AML-193 (cell line): ENCODE data around the gene LRRIQ1.
"Not testable (repeated sequence)": the region's sequence is repeated elsewhere in the genome, so short reads cannot be mapped to it uniquely, and the experiment has no call there.

Experiments used
- DNase-seq, 2 experiments: peaks; one replicate each; lab custom pipeline; 2025; lab: John Stamatoyannopoulos, UW

The LRRIQ1 gene, protein sequence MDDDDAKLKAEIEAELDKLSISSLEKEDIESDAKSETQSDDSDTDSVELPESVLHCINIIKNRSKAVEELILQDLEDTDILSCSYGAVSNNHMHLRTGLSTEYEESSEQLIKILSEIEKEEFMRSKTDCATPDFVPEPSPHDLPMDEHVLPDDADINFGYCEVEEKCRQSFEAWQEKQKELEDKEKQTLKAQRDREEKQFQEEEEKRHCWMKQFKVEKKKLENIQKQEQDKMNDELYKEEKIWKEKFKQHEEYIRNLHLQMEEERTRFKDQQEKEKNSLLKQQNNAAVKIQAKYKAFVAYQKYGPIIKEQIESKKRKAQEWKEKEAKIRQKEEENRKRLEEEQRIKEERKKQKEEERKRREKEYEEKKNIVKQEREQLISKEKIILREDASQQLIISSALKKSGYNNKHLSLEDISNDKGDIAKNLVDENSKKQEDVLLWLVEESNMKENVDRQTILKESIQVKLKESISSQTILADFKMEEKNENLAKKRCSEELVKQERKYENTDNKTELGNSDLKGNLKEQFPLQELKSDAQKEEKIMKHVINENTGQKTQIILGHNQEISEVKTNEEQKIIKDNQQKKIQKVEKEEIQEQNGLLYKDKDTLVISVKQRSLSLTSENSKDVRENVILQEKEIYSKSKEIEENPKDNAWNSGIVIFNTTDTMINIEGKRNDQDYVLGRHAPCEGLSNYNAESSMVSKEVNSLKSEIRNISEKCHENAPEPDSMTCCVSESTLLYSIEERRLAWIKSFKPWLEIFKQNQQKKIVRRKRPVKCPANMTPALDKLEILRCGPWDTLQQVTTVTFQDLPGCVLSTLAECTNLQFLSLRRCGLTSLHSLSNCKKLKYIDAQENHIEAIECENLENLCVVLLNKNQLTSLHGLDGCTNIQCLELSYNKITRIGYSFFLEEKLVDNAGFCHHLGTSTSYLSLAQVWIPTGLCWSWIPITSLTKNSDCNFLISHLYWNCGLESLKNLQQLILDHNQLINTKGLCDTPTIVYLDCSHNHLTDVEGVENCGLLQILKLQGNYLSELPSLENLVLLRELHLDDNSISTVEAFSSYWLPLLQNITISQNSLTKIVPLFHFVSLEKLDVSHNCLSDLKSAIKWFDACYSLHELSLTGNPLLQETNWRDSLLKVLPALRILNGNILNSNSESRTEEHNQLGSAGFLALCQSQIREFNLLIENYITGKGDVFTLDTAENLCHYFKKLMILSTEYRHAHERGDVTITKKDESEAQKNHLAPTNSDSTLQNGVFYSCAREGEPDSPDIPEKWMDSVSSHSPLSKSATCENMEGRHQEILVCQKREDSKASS (N-terminal part only)

DNA sequence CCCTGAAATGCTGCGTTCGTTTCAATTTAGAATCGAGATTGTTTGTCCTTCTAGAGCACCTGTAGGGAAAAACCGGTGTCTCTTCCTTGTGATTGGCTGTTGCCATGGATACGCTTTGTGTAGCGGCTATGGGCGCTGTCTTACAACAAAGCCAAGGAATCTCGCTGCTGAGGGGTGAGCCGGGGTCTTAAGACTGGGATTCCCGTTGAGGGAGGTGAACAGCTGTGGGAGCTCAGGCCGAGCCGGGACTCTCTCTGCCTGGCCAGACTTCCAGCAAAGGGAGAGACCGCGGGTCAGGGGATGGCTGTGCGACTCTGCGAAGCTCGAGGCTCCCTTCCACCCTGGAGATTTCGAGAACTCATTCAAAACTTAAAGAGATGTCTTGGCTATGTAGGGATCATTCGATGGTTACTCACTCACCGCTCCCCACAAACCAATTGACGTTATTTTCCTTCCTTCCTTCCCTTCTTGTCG lies at the start of gene LRRIQ1, which contains the start of gene TSPAN19:
Gene LRRIQ1, plus strand, starts transcription at position 118 of the 474 bp plus-strand sequence. CDS start 1,826 bp downstream, outside the sequence.
Gene TSPAN19, minus strand, starts transcription at position 44 of the 474 bp plus-strand sequence. CDS start 6,331 bp downstream, outside the sequence.
- DNase-seq, result no peak

DNA sequence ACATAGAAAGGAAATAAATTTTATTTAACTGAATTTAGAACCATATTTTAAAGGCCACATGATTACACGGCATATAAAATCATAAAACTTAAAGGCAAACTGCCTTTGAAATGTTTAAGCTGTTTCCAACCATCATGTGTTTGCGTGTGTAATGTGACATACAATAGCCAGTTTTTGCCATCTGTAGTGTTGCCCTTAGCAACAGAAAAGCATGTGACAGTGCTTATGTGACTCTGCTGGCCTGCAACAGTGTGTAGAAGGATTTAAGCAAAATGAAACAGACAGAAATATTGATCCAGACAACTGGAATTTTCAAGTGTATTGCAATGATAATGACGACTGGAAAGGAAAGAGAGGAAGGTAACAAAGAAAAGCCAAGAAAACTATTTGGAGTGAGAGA lies 49.6 kb upstream of the LRRIQ1 start:
- no peak for DNase-seq

DNA sequence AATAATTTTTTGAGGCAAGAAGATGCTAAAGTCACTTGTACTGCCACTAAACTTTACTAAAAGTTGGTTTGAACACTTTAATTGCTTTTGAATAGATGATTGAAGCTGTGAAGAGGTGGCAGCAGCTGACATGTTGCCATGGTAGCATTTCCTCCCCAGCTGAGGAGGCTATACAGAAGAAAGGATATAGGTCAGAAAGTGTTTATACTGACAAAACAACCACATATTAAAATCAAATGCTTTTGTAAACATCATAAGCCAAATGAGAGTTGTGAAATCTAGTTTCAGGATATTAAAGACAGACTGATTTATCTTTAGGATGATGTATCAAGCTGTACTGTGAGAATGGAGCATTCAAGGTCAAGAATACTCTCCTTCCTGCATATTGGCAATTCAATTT lies 41.7 kb upstream of the LRRIQ1 start:
- no peak for DNase-seq

DNA sequence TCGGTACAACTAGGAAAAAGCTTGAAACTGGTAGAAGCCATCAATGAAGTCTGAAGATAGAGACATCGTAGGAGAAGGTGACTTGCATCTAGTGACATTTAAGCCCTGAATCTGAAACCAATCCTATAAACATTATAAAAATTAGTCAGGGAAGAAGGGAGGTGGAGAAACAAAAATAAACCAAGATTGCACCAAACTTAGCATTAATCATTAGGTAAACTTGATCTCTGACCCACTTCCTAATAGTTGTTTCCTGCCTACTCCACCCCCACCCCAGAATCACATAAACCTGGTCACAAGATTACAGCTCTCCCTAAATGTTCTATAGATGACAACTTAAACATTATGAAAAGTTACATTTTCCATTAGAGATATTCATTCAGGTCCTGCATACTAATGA lies 40.5 kb upstream of the LRRIQ1 start:
- DNase-seq, result no peak

DNA sequence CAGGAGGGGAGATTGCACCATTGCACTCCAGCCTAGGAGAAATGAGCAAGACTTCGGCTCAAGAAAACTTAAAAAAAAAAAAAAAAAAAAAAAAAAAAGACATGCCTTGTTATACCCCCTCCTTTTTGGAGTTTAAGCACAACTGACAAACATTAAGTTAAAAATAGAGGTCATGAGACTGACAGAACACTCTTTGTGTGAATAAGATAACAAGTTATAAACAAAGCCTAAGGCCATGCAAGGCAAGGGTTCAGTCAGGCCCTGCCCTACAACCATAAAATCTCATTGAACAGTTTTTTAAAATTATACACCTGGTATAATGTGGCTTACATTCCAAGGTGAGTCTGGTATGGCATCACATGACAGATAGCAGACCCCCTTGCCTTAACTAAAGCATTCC lies 39.4 kb upstream of the LRRIQ1 start:
- no peak for DNase-seq

DNA sequence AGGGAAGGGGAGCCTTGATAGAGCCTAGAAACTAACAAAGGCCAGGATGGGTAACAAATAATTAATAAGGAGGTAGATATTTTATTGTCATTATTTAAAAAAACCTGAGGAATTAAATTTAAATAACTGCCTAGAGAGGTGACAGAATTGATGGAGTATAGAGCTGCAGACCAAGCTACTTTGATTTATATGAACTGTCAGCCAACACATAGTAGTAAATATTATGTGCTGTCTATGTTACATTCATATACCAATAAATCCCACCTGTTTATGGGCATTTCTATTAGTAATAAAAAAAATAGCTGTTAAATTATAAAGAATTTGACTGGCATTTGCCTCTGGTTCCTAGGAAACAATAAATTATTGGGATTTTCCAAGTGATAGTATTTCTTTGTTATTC lies 37.8 kb upstream of the LRRIQ1 start:
- no peak for DNase-seq

DNA sequence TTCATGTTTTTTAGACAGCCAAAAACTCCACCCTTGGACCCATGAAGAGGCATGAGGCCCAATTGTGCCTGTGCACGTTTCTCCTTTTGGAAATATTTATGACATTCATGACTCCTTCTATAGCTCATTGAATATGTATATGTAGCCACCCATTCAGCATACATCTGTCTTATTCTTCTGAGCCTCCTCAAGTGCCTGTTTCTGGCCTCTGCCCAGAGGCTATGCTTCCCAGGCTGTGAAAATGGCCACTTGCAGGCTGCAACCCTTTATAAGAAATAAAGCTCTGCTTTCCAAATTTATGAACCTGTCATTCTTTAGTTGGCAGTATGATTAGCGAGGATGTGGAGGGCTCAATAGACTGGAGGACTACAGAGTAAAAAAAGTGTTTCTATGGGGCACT lies 35.4 kb upstream of the LRRIQ1 start:
- DNase-seq, result no peak

DNA sequence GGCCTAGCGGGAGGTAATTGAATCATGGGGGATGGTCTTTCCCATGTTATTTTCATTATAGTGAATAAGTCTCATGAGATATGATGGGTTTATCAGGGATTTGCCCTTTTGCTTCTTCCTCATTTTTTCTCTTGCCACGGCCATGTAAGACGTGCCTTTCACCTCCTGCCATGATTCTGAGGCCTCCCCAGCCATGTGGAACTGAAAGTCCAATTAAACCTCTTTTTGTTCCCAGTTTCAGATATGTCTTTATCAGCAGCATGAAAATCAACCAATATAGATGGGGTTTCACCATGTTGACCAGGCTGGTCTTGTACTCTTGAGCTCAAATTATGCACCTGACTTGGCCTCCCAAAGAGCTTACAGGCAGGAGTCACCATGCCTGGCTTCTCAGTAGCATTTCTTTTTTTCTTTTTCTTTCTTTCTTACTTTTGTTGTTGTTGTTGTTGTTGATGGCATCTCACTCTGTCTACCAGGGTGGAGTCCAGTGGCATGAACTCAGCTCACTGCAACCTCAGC lies 33.3 kb upstream of the LRRIQ1 start:
- DNase-seq, result no peak

DNA sequence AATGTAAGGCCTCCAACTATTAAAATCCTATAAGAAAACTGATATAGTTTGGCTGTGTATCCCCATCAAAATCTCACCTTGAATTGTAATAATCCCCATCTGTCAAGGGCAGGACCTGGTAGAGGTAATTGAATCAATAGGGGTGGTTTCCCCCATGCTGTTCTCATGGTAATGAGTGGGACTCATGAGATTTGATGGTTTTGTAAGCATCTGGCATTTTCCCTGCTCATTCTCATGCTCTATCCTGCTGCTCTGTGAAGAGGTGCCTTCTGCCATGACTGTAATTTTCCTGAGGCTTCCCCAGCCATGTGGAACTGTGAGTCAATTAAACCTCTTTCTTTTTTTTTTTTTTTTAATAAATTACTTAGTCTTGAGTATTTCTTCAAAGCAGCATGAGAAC lies 31.9 kb upstream of the LRRIQ1 start:
- DNase-seq, result no peak

DNA sequence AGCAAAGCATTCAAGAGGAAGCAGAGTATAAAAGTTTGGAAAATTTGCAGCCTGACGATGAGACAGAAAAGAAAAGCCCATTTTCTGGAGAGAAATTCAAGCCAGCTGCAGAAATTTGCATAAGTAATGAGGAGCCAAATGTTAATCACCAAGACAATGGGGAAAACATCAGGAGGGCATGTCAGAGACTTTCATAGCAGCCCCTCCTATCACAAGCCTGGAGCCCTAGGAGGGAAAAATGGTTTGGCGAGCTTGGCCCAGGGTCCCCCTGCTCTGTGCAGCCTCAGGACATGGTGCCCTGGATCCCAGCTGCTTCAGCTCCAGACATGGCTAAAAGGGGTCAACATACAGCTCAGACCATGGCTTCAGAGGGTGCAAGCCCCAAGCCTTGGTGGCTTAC lies 31.1 kb upstream of the LRRIQ1 start:
- DNase-seq, result not testable (repeated sequence)

DNA sequence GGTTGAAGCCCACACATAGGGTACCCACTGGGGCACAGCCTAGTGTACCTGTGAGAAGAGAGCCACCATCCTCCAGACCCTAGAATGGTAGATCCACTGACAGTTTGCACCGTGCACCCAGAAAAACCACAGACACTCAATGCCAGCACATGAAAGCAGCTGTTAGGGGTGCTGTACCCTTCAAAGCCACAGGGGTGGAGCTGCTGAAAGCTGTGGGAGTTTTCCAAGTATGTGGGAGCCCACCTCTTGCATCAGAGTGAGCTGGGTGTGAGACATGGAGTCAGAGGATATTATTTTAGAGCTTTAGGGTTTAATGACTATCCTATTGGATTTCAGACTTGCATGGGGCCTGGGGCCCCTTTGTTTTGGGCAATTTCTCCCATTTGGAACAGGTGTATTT lies 30.5 kb upstream of the LRRIQ1 start:
- DNase-seq, result no peak

DNA sequence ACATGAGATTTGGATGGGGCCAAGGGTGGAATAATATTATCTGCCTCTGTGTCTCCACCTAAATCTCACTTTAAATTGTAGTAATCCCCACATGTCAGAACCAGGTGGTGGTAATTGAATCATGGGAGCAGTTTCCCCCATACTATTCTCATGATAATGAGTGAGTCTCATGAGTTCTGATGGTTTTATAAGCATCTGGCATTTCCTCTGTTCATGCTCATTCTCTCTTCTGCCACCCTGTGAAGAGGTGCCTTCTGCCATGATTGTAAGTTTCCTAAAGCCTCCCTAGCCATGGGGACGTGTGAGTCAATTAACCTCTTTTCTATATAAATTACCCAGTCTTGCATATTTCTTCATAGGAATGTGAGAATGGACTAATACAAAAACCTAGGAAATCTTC lies 29.9 kb upstream of the LRRIQ1 start:
- DNase-seq, result no peak

DNA sequence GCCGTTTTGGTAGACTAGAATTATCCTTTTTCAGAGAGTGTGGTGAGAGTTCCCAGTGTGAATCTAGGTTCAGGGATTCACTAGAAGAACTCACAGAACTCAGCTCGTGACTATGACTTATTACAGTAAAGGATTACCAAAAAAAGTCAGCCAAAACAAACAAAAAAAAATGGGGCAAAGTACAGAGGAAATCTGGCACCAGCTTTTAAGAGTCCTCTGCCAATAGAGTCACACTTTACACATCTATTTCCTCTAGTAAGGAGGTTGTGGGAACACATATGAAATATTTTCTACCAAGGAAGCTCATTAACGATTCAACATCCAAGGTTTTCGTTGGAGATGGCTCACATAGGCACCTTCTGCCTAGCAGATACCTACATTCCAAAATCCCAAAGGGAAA lies 28.3 kb upstream of the LRRIQ1 start:
- DNase-seq, result no peak

DNA sequence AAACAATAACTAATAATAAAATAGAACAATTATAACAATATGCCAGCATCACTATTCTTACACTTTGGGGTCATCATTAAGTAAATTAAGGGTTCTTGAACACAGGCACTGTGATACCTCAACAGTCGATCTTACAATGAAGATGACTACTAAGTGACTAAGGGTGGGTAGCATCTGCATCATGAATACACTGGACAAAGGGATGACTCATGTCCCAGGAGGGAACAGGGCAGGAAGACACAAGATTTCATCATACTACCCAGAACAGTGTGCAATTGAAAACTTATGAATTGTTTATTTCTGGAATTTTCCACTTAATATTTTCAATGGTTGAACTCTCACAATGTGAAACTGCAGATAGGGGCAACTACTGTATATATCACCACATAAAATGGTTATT lies 19.7 kb upstream of the LRRIQ1 start:
- DNase-seq, result no peak

DNA sequence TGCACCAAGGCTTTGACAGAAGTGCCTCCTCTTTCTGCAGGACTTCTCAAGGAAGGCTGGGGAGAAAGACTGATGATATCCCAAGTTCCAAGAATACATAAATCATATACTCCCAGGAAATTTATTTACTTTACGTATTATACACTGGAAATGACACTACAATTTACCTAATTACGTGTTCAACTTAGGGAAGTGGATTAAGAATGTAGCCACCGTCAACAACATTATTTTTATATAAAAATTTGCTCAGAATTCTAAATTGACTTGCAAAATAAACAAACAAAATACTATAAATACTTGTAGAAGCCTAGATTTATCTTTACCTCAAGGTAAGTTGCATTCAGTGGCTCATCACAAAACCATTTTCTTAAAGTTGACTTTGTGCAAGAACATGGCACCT lies 19.0 kb upstream of the LRRIQ1 start:
- no peak for DNase-seq

DNA sequence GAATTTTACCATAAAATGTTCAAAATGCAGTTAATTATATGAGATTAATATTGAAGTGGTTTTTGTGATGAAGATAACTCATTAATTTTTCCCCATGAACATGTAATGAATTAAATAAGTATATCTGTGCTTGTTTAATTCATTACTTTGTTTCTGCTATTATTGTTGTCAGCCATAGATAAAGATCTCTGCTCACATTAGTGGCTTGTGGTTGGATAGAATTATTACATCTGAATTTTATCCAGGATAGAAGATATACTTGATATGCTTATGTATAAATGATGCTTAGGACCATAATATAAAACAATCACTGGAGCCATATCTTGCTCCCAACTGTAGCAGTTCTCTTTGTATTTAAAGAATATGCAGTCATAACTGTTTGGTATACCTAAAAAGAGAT lies 18.5 kb upstream of the LRRIQ1 start:
- no peak for DNase-seq

DNA sequence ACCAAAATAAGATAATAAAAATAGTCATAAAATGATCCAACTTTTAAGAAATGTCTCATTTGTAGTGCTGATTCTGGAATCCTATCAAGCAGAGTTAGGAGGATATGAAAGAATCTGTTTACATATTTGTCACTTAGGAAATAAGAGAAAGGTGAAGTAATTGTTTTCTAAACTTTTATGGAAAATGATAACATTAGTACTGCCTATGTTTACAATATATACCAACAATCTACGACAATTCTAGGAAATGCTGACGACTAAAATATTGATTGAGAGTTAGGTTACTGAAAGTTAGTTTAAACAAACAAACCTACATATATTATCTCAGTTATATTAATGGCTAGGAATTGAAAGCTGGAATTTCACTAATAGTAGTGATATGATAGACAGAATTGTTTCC lies 18.1 kb upstream of the LRRIQ1 start:
- no peak for DNase-seq

DNA sequence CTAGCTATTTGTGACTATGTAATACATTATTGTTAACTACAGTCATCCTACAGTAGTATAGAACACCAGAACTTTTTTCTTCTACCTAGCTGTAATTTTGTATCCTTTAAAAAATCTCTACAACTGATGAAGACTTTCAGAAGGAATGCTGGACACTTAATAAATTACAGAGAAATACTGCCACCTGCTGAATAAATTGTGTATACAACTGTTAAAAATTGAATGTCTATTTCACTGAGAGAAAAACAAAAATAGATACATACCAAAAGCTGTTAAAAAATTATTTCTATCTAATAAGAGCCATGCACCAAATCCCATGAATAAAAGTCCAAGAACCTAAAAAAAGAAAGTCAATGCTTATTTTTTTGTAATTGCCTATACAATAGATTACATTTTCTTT lies 6.7 kb upstream of the LRRIQ1 start:
- peak; percentile 11 to 35 for DNase-seq

DNA sequence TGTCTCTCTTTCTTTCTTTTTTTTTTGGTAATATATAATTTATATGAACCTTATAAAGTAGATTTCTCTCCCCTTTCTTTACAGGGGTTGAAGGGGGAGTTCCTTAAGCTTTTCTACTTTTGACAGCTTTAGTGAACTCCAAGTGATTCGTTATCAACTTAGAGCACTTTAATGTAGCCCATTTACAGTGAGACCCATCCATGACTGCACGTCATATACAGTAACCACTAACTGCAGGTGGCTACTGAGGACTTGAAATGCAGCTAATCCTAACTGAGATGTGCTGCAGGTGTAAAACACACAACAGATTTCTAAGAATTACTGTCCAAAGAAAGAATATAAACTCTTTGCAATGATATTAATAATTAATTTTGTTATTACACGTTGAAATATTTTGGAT lies 582 bp downstream of the LRRIQ1 start:
- DNase-seq, result no peak

DNA sequence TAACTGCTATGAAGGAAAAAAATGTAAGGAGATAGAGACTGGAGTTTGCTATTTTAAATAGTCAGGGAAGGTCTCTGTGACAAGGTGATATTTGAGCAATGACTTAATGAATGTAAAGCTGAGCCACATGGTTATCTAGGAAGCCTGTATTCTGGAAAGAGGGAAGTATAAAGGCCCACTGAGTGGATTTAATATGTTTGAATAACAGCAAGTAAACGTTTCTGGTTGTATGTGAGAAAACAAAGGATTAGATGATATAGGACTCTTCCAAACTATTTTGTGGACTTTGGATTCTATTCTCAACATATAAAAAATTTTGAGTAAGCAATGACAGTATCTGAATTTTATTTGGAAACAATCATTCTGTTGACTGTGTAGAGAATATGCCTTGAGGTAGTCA lies 5.2 kb downstream of the LRRIQ1 start:
- DNase-seq, result no peak

DNA sequence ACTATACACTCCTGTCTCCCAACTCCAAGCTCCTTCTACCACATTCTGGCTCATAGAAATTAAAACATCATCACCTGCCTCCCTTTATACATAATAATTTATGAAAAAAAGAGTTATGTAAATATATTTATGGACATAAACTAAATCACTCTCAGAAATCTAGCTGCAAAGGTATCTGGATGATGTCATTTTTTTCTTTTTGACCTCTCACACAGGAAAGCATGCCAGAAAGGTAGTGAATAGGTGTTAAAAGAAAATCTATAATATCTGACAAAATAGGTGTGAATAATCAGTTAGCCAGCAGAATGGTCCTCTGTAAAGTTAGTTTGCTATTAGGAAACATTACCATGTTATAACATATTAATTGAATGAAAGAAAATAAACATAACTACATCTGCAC lies 7.7 kb downstream of the LRRIQ1 start:
- DNase-seq, result no peak
